Activated CD4-positive, alpha-beta T cell treated with anti-CD3 and anti-CD28 coated beads for 36 hours (primary cell): Measurements from ENCODE around the gene RABL2B. TPM values are rescaled to one million over a fixed set of nuclear protein-coding genes. Genes with fewer than 3 reads are reported as not detected.

Source experiments
- ATAC-seq: fragments of 200-7000 bp; cut with Tn5 transposase; one replicate; pipeline ENCODE4 v1.10.0; 2021; ENCODE audit warnings: mild to moderate bottlenecking, moderate library complexity
- CTCF ChIA-PET: fragments of 350-600 bp; sonication (Branson Sonifier 250); formaldehyde crosslinking; loops from one replicate; lab custom pipeline; 2021; ENCODE audit warnings: antibody characterized with exemption; lab: Charles Lee
- POLR2A ChIA-PET: fragments of 350-600 bp; sonication (Branson Sonifier 250); formaldehyde crosslinking; loops from one replicate; lab custom pipeline; 2021; ENCODE audit warnings: antibody characterized with exemption, inconsistent platforms; lab: Charles Lee
- DNase-seq: peaks from one replicate; pipeline ENCODE4 v3.0.0-alpha.2; 2020
- H3K27ac Mint-ChIP-seq: one replicate; pipeline ENCODE4 v1.8.0; 2021; ENCODE audit warnings: mixed read lengths
- H3K27me3 Mint-ChIP-seq: one replicate; pipeline ENCODE4 v1.8.0; 2021; ENCODE audit warnings: mixed read lengths
- H3K36me3 Mint-ChIP-seq: one replicate; pipeline ENCODE4 v1.8.0; 2021; ENCODE audit warnings: low read depth, mixed read lengths
- H3K4me1 Mint-ChIP-seq: one replicate; pipeline ENCODE4 v1.8.0; 2021; ENCODE audit warnings: mixed read lengths
- H3K4me3 Mint-ChIP-seq: one replicate; pipeline ENCODE4 v1.8.0; 2021; ENCODE audit warnings: mild to moderate bottlenecking, moderate library complexity, mixed read lengths
- H3K9me3 Mint-ChIP-seq: one replicate; pipeline ENCODE4 v1.8.0; 2021; ENCODE audit warnings: low read depth, mixed read lengths
- intact Hi-C, 2 experiments: fragments of 100-400 bp; cut with DNase I in 1 of 2; cut with micrococcal nuclease in 1 of 2; formaldehyde crosslinking; loops; one replicate each; pipeline versions ENCODE4 v1.14.2 to v1.15.1; 2022 to 2024; cut with DNase I, micrococcal nuclease
- total RNA-seq, 2 experiments: library from RNA; stranded (reverse); gene quantifications; one replicate each; pipeline ENCODE4 v1.2.3, GENCODE V29; 2021

Gene RABL2B
- total RNA-seq, 2 experiments from 2014 or later: 22.4 to 27.6 TPM

- H3K27me3 Mint-ChIP-seq: no peaks in the 10 kb centered on the region
- H3K36me3 Mint-ChIP-seq: no peaks in the 10 kb centered on the region
- no peaks in the 10 kb centered on the region for H3K4me1 Mint-ChIP-seq
- H3K27ac Mint-ChIP-seq: no peak overlapping the region
- H3K4me3 Mint-ChIP-seq: no peak overlapping the region
- intact Hi-C loops: no loop called here
- DNase-seq: no peak
- ChIA-PET CTCF (no interaction called here), POLR2A (no interaction called here)
- no peaks in the 10 kb centered on the region for H3K9me3 Mint-ChIP-seq
- ATAC-seq: no peak
Measured at GRCh38 chr22:50729391-50730012, 53.9 kb downstream of the RABL2B start.

GRCh38 chr22:50728523-50728931 is 54.9 kb downstream of the RABL2B start:
- Mint-ChIP-seq H3K4me1 (no peaks in the 10 kb centered on the region), H3K27ac (no peak overlapping the region), H3K36me3 (no peaks in the 10 kb centered on the region), H3K9me3 (no peaks in the 10 kb centered on the region), H3K4me3 (no peak overlapping the region), H3K27me3 (no peaks in the 10 kb centered on the region)
- ATAC-seq (no peak), DNase-seq (no peak)
- intact Hi-C loops: no loop called here
- ChIA-PET POLR2A (no interaction called here), CTCF (no interaction called here)

GRCh38 chr22:50727678-50728522 is 55.5 kb downstream of the RABL2B start:
- ChIA-PET POLR2A (no interaction called here), CTCF (no interaction called here)
- no peak overlapping the region for H3K27ac Mint-ChIP-seq
- H3K4me3 Mint-ChIP-seq: no peak overlapping the region
- intact Hi-C loops: no loop called here
- no peak for ATAC-seq
- H3K9me3 Mint-ChIP-seq: no peaks in the 10 kb centered on the region
- no peaks in the 10 kb centered on the region for H3K27me3 Mint-ChIP-seq
- no peaks in the 10 kb centered on the region for H3K36me3 Mint-ChIP-seq
- no peak for DNase-seq
- no peaks in the 10 kb centered on the region for H3K4me1 Mint-ChIP-seq

GRCh38 chr22:50726643-50727340 is 56.6 kb downstream of the RABL2B start:
- no peak for DNase-seq
- H3K27ac Mint-ChIP-seq: no peak overlapping the region
- ChIA-PET CTCF (no interaction called here), POLR2A (no interaction called here)
- intact Hi-C loops: no loop called here
- H3K9me3 Mint-ChIP-seq: no peaks in the 10 kb centered on the region
- no peaks in the 10 kb centered on the region for H3K36me3 Mint-ChIP-seq
- H3K27me3 Mint-ChIP-seq: no peaks in the 10 kb centered on the region
- H3K4me3 Mint-ChIP-seq: no peak overlapping the region
- H3K4me1 Mint-ChIP-seq: no peaks in the 10 kb centered on the region
- no peak for ATAC-seq

- H3K27ac Mint-ChIP-seq: no peak overlapping the region
- no peaks in the 10 kb centered on the region for H3K27me3 Mint-ChIP-seq
- intact Hi-C loops: no loop called here
- DNase-seq: no peak
- no peak for ATAC-seq
- H3K9me3 Mint-ChIP-seq: no peaks in the 10 kb centered on the region
- no peaks in the 10 kb centered on the region for H3K4me1 Mint-ChIP-seq
- H3K4me3 Mint-ChIP-seq: no peak overlapping the region
- no peaks in the 10 kb centered on the region for H3K36me3 Mint-ChIP-seq
- ChIA-PET POLR2A (no interaction called here), CTCF (interaction anchor here (0.7 to 0.9 kb wide), 2 partner anchors 234 to 1160 kb away, joined by 3 read pairs; no protein-coding TSS in a partner anchor)
Measured at GRCh38 chr22:50725597-50725996, 57.8 kb downstream of the RABL2B start.

- Mint-ChIP-seq H3K36me3 (no peaks in the 10 kb centered on the region), H3K4me3 (no peak overlapping the region), H3K4me1 (no peaks in the 10 kb centered on the region), H3K27ac (no peak overlapping the region), H3K9me3 (no peaks in the 10 kb centered on the region), H3K27me3 (no peaks in the 10 kb centered on the region)
- POLR2A ChIA-PET: no interaction called here
- no peak for DNase-seq
- intact Hi-C loops: no loop called here
- no peak for ATAC-seq
- CTCF ChIA-PET: no interaction called here
Measured at GRCh38 chr22:50724616-50725015, 58.8 kb downstream of the RABL2B start.

GRCh38 chr22:50723991-50724390 is 59.4 kb downstream of the RABL2B start:
- POLR2A ChIA-PET: no interaction called here
- Mint-ChIP-seq H3K27me3 (no peaks in the 10 kb centered on the region), H3K4me3 (no peak overlapping the region), H3K9me3 (no peaks in the 10 kb centered on the region), H3K27ac (no peak overlapping the region), H3K4me1 (no peaks in the 10 kb centered on the region), H3K36me3 (no peaks in the 10 kb centered on the region)
- DNase-seq (no peak), ATAC-seq (no peak)
- CTCF ChIA-PET: no interaction called here
- intact Hi-C loops: no loop called here

GRCh38 chr22:50722716-50723428 is 60.6 kb downstream of the RABL2B start:
- DNase-seq (no peak), ATAC-seq (no peak)
- no peaks in the 10 kb centered on the region for H3K9me3 Mint-ChIP-seq
- intact Hi-C loops: no loop called here
- H3K27me3 Mint-ChIP-seq: no peaks in the 10 kb centered on the region
- H3K4me3 Mint-ChIP-seq: no peak overlapping the region
- no peaks in the 10 kb centered on the region for H3K4me1 Mint-ChIP-seq
- CTCF ChIA-PET: no interaction called here
- POLR2A ChIA-PET: no interaction called here
- no peak overlapping the region for H3K27ac Mint-ChIP-seq
- H3K36me3 Mint-ChIP-seq: no peaks in the 10 kb centered on the region

- intact Hi-C loops: no loop called here
- DNase-seq (no peak), ATAC-seq (no peak)
- Mint-ChIP-seq H3K4me3 (no peak overlapping the region), H3K36me3 (no peaks in the 10 kb centered on the region), H3K4me1 (no peaks in the 10 kb centered on the region), H3K9me3 (no peaks in the 10 kb centered on the region), H3K27me3 (no peaks in the 10 kb centered on the region), H3K27ac (no peak overlapping the region)
- ChIA-PET CTCF (no interaction called here), POLR2A (no interaction called here)
Measured at GRCh38 chr22:50722048-50722701, 61.3 kb downstream of the RABL2B start.

GRCh38 chr22:50721257-50721844 is 62.1 kb downstream of the RABL2B start:
- Mint-ChIP-seq H3K27ac (no peak overlapping the region), H3K4me3 (no peak overlapping the region), H3K36me3 (no peaks in the 10 kb centered on the region), H3K27me3 (no peaks in the 10 kb centered on the region), H3K4me1 (no peaks in the 10 kb centered on the region), H3K9me3 (no peaks in the 10 kb centered on the region)
- no peak for DNase-seq
- intact Hi-C loops: no loop called here
- ATAC-seq: no peak
- ChIA-PET POLR2A (no interaction called here), CTCF (no interaction called here)
